Loucy (cell line): ENCODE data around the gene LIMA1.

Source experiments
- H2AFZ ChIP-seq: fragments of 200-600 bp; sonication (generic); 2 replicates; pipeline ENCODE4 v1.6.0; 2016; ENCODE audit warnings: antibody characterized with exemption, mild to moderate bottlenecking, low read length, moderate library complexity
- H3F3A ChIP-seq: fragments of 200-600 bp; 2 replicates; pipeline ENCODE4 v1.6.0; 2016; ENCODE audit warnings: antibody characterized with exemption, low read depth, mild to moderate bottlenecking
- H3K27me3 ChIP-seq: fragments of 200-600 bp; sonication (generic); 2 replicates; pipeline ENCODE4 v1.6.1; 2014; ENCODE audit warnings: low read length, mild to moderate bottlenecking; ENCODE audit not compliant: insufficient read depth, poor library complexity, severe bottlenecking
- H3K36me3 ChIP-seq: fragments of 200-600 bp; sonication (generic); 2 replicates; pipeline ENCODE4 v1.6.1; 2016; ENCODE audit warnings: low read length; ENCODE audit not compliant: insufficient read depth
- H3K4me1 ChIP-seq: fragments of 200-600 bp; sonication (generic); 2 replicates; pipeline ENCODE4 v1.5.1; 2014; ENCODE audit warnings: low read length, mild to moderate bottlenecking; ENCODE audit not compliant: insufficient read depth, poor library complexity, severe bottlenecking
- H3K4me2 ChIP-seq: fragments of 200-600 bp; sonication (generic); 2 replicates; pipeline ENCODE4 v1.6.0; 2014; ENCODE audit warnings: antibody characterized with exemption, low read length, low read depth, mild to moderate bottlenecking; ENCODE audit not compliant: poor library complexity, severe bottlenecking
- H3K4me3 ChIP-seq: fragments of 200-600 bp; sonication (generic); 2 replicates; pipeline ENCODE4 v1.5.1; 2014; ENCODE audit warnings: low read length, mild to moderate bottlenecking, mixed read lengths; ENCODE audit not compliant: poor library complexity, severe bottlenecking
- H3K79me2 ChIP-seq: fragments of 200-600 bp; sonication (generic); 2 replicates; pipeline ENCODE4 v1.6.1; 2014; ENCODE audit warnings: low read length; ENCODE audit not compliant: insufficient read depth
- H3K9ac ChIP-seq: fragments of 200-600 bp; sonication (generic); 2 replicates; pipeline ENCODE4 v1.6.0; 2014; ENCODE audit warnings: mild to moderate bottlenecking, low read depth, low read length, moderate library complexity; ENCODE audit not compliant: poor library complexity, severe bottlenecking
- H3K9me2 ChIP-seq: fragments of 200-600 bp; sonication (generic); replicated peaks from 2 replicates; pipeline ENCODE4 v1.6.1; 2016; ENCODE audit warnings: low read depth, low read length, mixed read lengths
- H3K9me3 ChIP-seq: fragments of 200-600 bp; sonication (generic); 2 replicates; pipeline ENCODE4 v1.6.1; 2014; ENCODE audit warnings: mild to moderate bottlenecking, antibody characterized with exemption, low read length, low read depth; ENCODE audit not compliant: insufficient read depth
- H4K20me1 ChIP-seq: fragments of 200-600 bp; sonication (generic); 2 replicates; pipeline ENCODE4 v1.6.0; 2014; ENCODE audit warnings: antibody characterized with exemption, low read length, mild to moderate bottlenecking; ENCODE audit not compliant: insufficient read depth, poor library complexity, severe bottlenecking
- CTCF ChIP-seq: fragments of 200-600 bp; sonication (generic); conservative IDR thresholded peaks from 2 replicates; pipeline ENCODE4 v1.5.1; 2014; ENCODE audit warnings: mild to moderate bottlenecking, antibody characterized with exemption, low read length
- EZH2phosphoT487 ChIP-seq: fragments of 200-600 bp; IDR thresholded peaks from 2 replicates; pipeline ENCODE4 v1.6.1; 2018; ENCODE audit warnings: antibody characterized with exemption, mild to moderate bottlenecking, moderate library complexity, borderline replicate concordance

Gene LIMA1

GRCh38 chr12:50175716-50176026 is 107.6 kb downstream of the LIMA1 start:
- no peaks in the 10 kb centered on the region for H3K27me3 ChIP-seq
- 0 out of 2 replicates have a peak, but pooled peaks cover 4% of the 10 kb centered on the region for H3F3A ChIP-seq
- no peak overlapping the region for H3K4me2 ChIP-seq
- H4K20me1 ChIP-seq = no peaks in the 10 kb centered on the region
- no peaks in the 10 kb centered on the region for H3K79me2 ChIP-seq
- no peaks in the 10 kb centered on the region for H3K9me2 ChIP-seq
- no peaks in the 10 kb centered on the region for H3K4me1 ChIP-seq
- no peak overlapping the region for H3K4me3 ChIP-seq
- no peak; the same call in 1 of the 2 replicates for TF ChIP-seq CTCF
- TF ChIP-seq EZH2phosphoT487 = no peak
- H3K9ac ChIP-seq = no peak overlapping the region
- H3K36me3 ChIP-seq = peaks cover 20% of the 10 kb centered on the region; the same call in 1 of the 2 replicates
- no peak overlapping the region for H2AFZ ChIP-seq
- no peaks in the 10 kb centered on the region for H3K9me3 ChIP-seq

GRCh38 chr12:50174971-50175715 is 108.2 kb downstream of the LIMA1 start:
- Histone ChIP-seq H3K9me2 (no peaks in the 10 kb centered on the region), H3K79me2 (no peaks in the 10 kb centered on the region), H3K4me3 (no peak overlapping the region), H3K9ac (no peak overlapping the region), H3K36me3 (peaks cover 20% of the 10 kb centered on the region; the same call in 1 of the 2 replicates), H3K27me3 (no peaks in the 10 kb centered on the region), H4K20me1 (no peaks in the 10 kb centered on the region), H2AFZ (no peak overlapping the region), H3K9me3 (no peaks in the 10 kb centered on the region), H3K4me1 (peaks cover 3% of the 10 kb centered on the region), H3K4me2 (no peak overlapping the region), H3F3A (0 out of 2 replicates have a peak, but pooled peaks cover 4% of the 10 kb centered on the region)
- TF ChIP-seq CTCF = peak; percentile 73
- TF ChIP-seq EZH2phosphoT487 = no peak

GRCh38 chr12:50167049-50167828 is 116.1 kb downstream of the LIMA1 start, which contains the start of gene CERS5:
TSS of gene CERS5 (minus strand) at chr12:50167369. CDS start at chr12:50167297, 72 bp downstream.
- Histone ChIP-seq H2AFZ (peak within 1 kb of the TSS; percentile 88), H3K9me2 (no peaks in the 10 kb centered on the region), H3K4me3 (peak within 1 kb of the TSS; percentile 95), H3K79me2 (peaks cover 47% of the 10 kb centered on the region), H3K9me3 (no peaks in the 10 kb centered on the region), H3K4me2 (peak within 1 kb of the TSS; percentile 83), H3K27me3 (no peaks in the 10 kb centered on the region), H3K36me3 (no peaks in the 10 kb centered on the region), H3K4me1 (peaks cover 40% of the 10 kb centered on the region), H3K9ac (peak within 1 kb of the TSS; percentile 95), H3F3A (0 out of 2 replicates have a peak, but pooled peaks cover 2% of the 10 kb centered on the region), H4K20me1 (peaks cover 5% of the 10 kb centered on the region)
- TF ChIP-seq EZH2phosphoT487 = no peak
- TF ChIP-seq CTCF = no peak
